ENCODE measurements around the gene CCDC178.
A peak's percentile ranks its signal among the peaks of the same experiment; 100 is the strongest.
"Not testable (repeated sequence)": the region's sequence is repeated elsewhere in the genome, so short reads cannot be mapped to it uniquely, and the experiment has no call there.

The CCDC178 gene

DNA sequence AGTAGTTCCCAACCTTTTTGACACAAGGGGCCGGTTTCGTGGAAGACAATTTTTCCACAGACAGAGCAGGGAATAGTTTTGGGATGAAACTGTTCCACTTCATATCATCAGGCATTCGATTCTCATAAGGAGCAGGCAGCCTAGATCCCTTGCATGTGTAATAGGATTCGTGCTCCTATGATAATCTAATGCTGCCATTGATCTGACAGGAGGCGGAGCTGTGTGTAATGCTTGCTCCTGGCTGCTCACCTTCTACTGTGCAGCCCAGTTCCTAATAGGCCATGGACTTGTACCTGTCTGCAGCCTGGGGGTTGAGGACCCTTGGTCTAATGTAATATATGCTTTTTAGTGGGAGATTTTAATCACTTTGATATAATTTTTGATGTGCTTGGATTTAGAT is 479.0 kb downstream of the CCDC178 start:
- H3K27me3 Mint-ChIP-seq (ENCODE audit: low read depth) = no peaks in the 10 kb centered on the region
- no peak overlapping the region for H3K27ac Mint-ChIP-seq
- no peaks in the 10 kb centered on the region for H3K9me3 Mint-ChIP-seq
- TF ChIP-seq, protein P1, sequence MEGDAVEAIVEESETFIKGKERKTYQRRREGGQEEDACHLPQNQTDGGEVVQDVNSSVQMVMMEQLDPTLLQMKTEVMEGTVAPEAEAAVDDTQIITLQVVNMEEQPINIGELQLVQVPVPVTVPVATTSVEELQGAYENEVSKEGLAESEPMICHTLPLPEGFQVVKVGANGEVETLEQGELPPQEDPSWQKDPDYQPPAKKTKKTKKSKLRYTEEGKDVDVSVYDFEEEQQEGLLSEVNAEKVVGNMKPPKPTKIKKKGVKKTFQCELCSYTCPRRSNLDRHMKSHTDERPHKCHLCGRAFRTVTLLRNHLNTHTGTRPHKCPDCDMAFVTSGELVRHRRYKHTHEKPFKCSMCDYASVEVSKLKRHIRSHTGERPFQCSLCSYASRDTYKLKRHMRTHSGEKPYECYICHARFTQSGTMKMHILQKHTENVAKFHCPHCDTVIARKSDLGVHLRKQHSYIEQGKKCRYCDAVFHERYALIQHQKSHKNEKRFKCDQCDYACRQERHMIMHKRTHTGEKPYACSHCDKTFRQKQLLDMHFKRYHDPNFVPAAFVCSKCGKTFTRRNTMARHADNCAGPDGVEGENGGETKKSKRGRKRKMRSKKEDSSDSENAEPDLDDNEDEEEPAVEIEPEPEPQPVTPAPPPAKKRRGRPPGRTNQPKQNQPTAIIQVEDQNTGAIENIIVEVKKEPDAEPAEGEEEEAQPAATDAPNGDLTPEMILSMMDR (IDR thresholded peaks at IDR 0.05; ENCODE audit: unreplicated experiment in 3 of 3) = no peak
- peaks cover 9% of the 10 kb centered on the region for H3K4me1 Mint-ChIP-seq
- no peaks in the 10 kb centered on the region for H3K36me3 Mint-ChIP-seq (ENCODE audit: low read depth)
- H3K4me3 Mint-ChIP-seq = no peak overlapping the region

- H3K27me3 Mint-ChIP-seq (ENCODE audit: low read depth) = no peaks in the 10 kb centered on the region
- peaks cover 13% of the 10 kb centered on the region for H3K4me1 Mint-ChIP-seq
- H3K36me3 Mint-ChIP-seq (ENCODE audit: low read depth) = no peaks in the 10 kb centered on the region
- H3K9me3 Mint-ChIP-seq = no peaks in the 10 kb centered on the region
- H3K27ac Mint-ChIP-seq = no peak overlapping the region
- no peak overlapping the region for H3K4me3 Mint-ChIP-seq
- TF ChIP-seq, protein P1 (IDR thresholded peaks at IDR 0.05; ENCODE audit: unreplicated experiment in 3 of 3) = no peak
These were observed 481.8 kb downstream of the CCDC178 start for GRCh38 chr18:32958746-32959145.

GRCh38 chr18:32956591-32957315 is 483.8 kb downstream of the CCDC178 start:
- Mint-ChIP-seq H3K27ac (peak overlapping the region; percentile 59 to 71 (median 70)), H3K4me1 (peaks cover 13% of the 10 kb centered on the region), H3K27me3 (ENCODE audit: low read depth) (no peaks in the 10 kb centered on the region), H3K4me3 (peak overlapping the region; percentile 4 to 30 (median 10)), H3K9me3 (peaks cover 6% of the 10 kb centered on the region), H3K36me3 (ENCODE audit: low read depth) (peaks cover 6% of the 10 kb centered on the region)
- TF ChIP-seq, protein P1 (IDR thresholded peaks at IDR 0.05; ENCODE audit: unreplicated experiment in 3 of 3) = peak; percentile 43 to 48 (median 47)

DNA sequence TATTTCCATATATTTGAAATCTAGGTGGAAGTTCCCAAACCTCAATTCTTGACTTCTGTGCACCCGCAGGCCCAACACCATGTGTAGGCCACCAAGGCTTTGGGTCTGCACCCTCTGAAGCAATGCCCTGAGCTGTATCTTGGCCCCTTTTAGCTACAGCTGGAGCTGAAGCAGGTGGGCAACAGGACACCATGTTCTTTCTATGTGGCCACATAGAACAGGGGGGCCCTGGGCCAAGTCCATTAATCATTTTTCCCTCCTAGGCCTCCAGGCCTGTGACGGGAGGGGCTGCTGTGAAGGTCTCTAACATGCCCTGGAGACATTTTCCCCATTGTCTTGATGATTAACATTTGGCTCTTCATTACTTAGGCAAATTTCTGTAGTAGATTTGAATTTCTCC is 488.2 kb downstream of the CCDC178 start:
- not testable (repeated sequence) for H3K27me3 Mint-ChIP-seq (ENCODE audit: low read depth); H3K36me3 Mint-ChIP-seq (ENCODE audit: low read depth); H3K27ac Mint-ChIP-seq; H3K9me3 Mint-ChIP-seq; H3K4me3 Mint-ChIP-seq
- peaks cover 11% of the 10 kb centered on the region for H3K4me1 Mint-ChIP-seq

- H3K27me3 Mint-ChIP-seq (ENCODE audit: low read depth) = no peaks in the 10 kb centered on the region
- no peaks in the 10 kb centered on the region for H3K36me3 Mint-ChIP-seq (ENCODE audit: low read depth)
- H3K9me3 Mint-ChIP-seq = no peaks in the 10 kb centered on the region
- H3K4me3 Mint-ChIP-seq = no peak overlapping the region
- H3K27ac Mint-ChIP-seq = no peak overlapping the region
- TF ChIP-seq, protein P1 (IDR thresholded peaks at IDR 0.05; ENCODE audit: unreplicated experiment in 3 of 3) = no peak
- peaks cover 2% of the 10 kb centered on the region for H3K4me1 Mint-ChIP-seq
These were observed 502.9 kb downstream of the CCDC178 start for GRCh38 chr18:32937597-32937996.

DNA sequence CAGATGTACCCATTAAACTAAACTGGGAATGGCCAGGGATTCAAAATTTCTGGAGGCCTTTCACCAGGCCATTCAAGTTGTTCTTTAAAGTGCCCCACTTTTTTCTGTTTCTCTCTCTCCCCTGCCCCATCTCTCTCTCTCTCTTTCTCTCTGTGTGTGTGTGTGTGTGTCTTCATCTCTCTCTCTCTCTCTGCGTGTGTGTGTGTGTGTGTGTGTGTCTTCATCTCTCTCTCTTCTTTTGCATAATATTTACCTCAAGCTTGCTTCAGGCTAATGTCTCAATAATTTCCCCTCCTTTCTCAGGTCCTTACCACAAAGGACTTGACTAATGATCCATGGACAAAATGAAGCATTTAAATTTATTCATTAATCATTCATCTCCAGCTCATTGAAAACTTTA is 503.5 kb downstream of the CCDC178 start:
- Mint-ChIP-seq H3K4me3 (no peak overlapping the region), H3K27ac (peak overlapping the region in 1 of 3 experiments; percentile 29), H3K27me3 (ENCODE audit: low read depth) (no peaks in the 10 kb centered on the region), H3K4me1 (no peaks in the 10 kb centered on the region), H3K36me3 (ENCODE audit: low read depth) (no peaks in the 10 kb centered on the region), H3K9me3 (no peaks in the 10 kb centered on the region)
- TF ChIP-seq, protein P1 (IDR thresholded peaks at IDR 0.05; ENCODE audit: unreplicated experiment in 3 of 3) = no peak

All from nephron (organoid).